ENCODE results near the gene TLR1.
A peak's percentile ranks its signal among the peaks of the same experiment; 100 is the strongest.
"Not testable (repeated sequence)": the region's sequence is repeated elsewhere in the genome, so short reads cannot be mapped to it uniquely, and the experiment has no call there.

Gene TLR1

DNA sequence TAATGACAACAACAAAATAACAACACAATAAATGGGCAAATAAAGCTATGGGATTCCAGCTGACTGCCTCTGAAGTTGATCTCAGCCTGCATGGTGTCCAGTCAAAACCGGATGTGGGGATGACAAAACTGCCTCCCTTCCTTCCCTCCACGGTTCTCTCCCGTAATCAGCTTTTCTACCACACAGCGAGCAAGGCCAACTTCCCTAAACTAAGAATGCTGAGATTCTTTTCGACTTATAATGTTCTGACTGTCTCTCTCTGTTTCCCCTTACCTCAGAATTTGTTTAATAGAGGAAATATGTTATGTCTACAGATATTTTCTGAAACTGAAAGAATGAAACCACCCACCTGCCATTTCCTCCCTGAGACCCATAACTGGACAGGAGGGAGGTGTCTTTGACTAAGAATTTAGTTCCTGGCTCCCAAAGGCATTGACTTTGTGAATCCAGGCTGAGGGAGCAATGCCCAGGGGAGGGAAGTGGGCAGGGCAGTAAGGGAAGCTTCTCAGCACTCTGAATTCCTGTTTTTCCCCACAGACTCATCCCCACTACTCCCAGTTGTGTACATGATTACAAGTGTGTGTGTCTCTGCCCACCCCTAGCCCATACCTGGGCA is 1.0 kb upstream of the TLR1 start:
- DNase-seq (ENCODE audit: low spot score), result peak; percentile 68

DNA sequence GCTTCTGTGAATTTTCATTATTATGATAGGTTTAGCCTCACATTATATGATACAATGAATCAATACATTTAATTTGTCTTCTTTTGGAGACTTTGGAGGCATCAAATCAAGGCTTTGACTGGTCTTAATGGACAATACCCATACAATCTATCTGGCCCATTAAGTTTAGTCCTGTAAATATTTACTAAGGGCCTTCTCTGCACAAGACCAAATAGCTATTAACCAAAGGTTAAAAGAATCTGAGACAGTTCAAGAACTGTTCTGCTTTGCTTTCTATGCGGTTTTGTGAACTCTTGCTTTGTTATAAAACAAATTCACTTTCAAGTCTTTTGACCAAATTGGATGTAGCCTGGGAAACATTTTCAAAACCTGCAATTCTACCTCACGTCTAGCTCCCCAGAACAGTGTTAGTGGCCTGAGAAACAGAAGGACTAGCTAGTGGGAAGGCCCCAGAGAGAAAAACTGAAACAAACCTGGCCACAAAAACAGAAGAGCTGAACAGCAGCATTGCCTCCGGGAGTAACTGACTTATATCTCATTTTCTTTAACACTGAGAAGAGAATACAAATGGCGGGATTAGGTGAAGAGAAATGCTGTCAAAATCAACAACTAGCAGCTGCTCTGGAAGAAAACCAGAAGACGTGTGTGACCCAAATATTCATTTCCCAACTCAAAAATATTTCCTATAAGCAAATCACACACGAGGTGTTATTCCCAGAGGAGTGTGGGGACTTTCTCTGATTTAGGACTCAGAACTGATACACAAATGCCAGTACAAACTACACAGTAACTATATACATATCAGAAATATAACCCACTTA is 548 bp downstream of the TLR1 start:
- peak; percentile 42 for DNase-seq (ENCODE audit: low spot score)

DNA sequence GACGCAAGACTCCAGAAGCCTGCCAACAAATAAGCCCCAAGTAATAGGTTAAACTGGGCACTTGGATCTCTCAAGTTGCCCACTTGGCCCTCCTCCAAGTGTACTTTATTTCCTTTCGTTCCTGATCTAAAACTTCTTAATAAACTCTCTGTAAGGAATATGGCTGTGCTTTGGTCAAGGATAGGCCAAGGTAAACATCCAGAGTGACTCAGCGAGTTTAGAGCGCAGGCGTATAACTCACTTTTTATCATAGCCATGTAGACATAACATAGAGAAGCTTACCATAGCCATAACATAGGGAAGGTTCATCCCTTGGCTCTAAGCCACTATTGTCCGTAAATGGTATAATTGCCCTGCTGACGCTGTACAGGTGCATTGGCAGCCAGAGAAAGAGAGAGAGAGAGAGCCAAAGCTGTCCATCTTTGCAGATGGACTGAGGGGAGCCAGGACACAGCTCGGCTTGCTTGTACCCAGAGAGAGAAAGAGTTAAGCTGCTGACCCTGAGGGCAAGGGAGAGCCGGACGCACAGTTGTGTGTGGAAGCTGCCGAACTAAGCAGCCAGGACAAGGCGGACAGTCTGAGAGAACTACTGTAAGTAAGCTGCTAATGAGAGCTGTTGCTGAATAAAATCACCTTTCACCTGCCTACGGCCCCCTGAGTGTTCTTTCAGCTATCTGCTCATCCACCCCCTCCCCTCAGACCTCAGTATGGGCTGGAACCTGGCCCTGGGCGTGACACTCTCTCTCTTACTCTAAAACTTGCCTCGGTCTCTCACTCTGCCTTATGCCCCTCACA is 1.8 kb downstream of the TLR1 start:
- DNase-seq (ENCODE audit: low spot score), result no peak

DNA sequence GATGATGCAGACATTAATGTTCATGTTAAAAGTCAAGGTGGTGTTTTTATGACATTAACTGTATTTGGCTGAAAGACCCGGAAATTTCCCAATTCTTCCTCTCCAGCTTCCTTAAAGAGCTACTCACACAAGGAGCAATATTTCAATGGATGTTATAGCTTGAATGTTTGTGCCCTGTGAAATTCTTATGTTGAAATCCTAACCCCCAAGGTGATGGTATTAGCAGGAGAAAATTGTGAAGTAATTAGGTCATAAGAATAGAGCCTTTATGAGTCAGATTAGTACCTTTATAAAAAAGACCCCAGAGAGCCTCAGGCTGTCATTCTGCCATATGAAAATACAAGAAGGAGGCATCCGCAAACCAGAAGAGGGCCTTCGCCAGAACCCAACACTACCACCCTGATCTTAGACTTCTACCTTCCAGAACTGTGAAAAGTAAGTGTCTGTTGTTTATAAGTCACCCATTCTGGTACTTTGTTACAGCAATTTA is 3.6 kb downstream of the TLR1 start:
- no peak for DNase-seq (ENCODE audit: low spot score)

DNA sequence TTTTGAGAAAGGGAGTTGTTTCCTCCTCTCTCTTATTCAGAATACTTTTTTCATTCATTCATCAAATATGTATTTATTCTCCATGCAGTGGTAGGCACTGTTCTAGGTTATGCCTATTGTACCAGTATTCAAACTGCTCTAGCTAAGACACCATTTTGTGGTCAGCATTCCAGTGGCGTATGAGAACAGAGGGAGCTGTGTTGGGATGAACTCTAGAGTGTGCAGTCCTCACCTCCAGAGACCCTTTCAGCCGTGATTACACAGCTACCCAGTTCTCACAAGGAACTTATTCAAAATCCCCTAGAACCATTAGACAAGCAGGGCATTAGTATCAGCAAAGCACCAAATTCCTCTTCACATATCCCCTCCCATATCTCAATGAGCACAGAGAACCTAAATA is 4.2 kb downstream of the TLR1 start:
- DNase-seq (ENCODE audit: low spot score), result no peak

DNA sequence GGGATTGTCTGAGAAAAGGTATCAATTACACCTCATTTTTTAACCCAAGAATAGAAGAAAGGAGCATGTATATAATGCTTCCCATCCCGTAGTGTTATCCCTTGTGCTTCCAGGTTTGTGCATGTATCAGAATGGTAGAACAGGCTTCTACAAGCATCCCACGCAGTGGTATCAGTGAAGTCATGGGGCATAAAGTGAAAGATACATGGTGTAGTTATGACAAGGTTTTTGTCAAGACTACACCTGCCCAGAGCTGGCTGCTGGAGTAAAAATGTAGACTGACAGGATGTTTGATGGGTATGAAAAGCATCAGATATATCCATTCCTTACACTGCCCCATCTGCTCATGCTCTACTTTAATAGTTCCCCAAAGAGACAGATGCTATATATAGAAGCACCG is 9.5 kb downstream of the TLR1 start:
- DNase-seq (ENCODE audit: low spot score), result no peak

DNA sequence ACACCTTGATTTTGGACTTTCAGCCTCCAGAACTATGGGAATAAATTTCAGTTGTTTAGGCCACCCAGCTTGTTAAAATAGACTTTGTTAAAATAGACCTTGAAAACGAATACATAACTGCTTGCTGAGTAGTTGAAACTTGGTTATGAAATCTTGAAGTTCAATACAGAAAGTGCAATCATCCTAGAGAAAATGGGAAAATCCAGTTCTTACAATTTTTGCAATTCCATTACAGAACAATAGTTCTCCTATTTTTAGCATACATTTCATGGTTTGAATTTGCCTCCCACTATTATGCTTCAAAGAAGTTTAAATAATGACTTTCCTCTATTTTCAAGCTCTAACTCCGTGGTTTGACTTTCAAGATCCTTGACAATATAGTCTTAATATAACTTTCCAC is 10.5 kb downstream of the TLR1 start:
- DNase-seq (ENCODE audit: low spot score), result no peak

DNA sequence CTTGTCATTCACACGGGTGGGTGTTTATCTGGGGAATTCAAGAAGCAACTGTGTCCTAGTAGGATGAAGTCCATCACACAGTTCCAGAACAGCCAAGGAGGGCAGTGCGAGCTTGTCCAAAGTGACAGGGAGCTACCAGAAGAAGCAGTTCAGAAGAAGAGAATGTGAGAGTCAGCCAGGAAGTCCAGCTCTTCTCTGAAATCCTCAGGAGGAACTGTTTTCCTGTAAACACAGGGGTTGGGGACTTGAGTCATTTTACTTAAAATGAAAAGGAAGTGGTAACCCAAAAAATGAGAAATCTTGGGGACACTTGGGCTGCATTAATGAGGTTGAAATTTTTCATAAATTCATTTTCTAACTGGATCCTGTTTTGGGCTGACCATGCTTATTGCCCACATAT is 13.6 kb downstream of the TLR1 start:
- peak; percentile 19 for DNase-seq (ENCODE audit: low spot score)

DNA sequence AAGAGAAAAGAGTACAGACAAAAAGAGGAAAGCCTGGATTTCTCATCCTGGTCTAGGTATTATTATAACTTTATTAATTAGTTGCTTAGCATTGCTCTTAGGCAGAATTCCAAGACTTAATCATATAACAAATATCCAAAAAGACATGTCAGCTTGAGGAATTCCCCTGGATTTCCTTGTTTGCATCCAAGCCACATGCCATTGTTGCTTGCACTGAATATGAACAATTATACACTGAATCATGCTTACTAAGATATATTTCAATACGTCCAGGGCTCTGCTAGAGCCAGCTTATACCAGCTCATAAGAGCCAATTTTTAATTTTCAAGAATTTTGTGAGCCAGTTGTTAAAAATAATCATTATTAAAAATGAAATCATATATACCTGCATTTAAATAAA is 16.3 kb downstream of the TLR1 start:
- no peak for DNase-seq (ENCODE audit: low spot score)

DNA sequence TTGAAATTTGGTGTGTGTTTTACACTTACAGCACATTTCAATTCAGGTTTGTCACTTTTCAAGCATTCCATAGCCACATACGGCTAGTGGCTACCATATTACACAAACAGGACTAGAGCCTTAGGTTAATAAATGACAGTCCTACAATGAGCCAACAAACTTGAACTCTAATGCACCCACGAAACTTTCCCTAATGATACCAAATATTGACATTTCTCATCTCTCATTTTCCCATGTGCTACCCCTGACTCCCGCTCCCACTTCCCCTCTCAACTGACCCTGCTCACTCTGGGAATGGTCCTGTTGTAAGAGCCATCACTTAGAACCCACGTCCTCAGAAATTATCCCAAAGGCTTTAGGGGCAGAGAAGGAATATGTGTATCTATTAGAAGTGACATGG is 16.9 kb downstream of the TLR1 start:
- no peak for DNase-seq (ENCODE audit: low spot score)

DNA sequence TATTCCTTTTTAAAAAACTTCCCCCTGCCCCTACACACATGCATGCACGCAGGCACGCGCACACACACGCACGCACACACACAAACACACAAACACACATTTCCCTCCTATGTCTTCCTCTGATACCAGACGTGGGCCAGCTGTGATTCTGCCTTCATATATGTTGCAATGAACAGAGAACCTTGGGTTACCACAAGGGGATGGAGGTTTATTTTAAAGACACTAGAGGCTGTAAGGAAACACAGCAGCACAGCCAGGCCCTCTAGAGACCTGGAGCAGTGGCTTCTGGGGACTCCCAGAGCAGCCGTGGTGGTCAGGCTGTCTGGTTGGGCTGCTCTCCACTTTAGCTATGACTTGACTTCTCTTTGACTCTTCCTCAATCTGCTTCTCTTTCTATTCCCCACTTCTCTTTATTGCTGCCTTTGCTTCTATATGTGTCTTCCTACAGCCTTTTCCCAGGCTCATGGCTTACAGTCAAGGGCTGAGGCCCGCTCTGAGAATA is 18.6 kb downstream of the TLR1 start:
- peak; percentile 84 for DNase-seq (ENCODE audit: low spot score)

DNA sequence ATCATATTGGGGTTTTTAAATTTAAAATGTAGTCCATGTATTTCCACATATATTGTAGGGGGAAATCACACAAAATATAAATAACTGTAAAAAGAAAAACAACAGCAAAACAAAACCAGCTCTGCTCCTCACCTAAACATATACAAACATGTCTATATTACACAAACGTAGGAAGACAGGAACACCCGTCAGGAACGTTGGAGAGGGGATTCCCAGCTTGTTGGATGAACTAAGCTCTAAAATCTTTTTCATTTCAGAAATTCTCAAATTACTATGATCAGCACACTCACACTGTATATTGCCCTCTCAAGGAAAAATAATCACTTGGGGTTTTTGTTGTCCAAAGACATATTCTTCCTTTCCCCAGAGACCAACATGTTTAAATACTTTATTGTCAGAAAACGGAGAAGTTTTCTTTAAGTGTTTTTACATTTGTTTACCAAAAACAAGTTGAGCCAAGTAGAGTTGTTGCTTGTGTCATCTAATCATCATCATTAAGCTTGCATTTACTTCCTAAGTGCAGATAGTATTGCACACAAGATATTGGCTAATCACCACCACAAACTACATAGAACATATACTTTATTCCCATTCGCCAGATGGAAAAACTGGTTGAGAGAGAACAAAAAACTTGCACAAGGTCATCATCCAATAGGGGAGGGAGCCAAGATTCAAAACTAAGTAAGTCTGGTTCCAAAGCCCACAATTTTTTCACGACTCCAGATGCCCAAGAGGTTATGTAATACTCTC is 19.4 kb downstream of the TLR1 start:
- DNase-seq (ENCODE audit: low spot score), result no peak

DNA sequence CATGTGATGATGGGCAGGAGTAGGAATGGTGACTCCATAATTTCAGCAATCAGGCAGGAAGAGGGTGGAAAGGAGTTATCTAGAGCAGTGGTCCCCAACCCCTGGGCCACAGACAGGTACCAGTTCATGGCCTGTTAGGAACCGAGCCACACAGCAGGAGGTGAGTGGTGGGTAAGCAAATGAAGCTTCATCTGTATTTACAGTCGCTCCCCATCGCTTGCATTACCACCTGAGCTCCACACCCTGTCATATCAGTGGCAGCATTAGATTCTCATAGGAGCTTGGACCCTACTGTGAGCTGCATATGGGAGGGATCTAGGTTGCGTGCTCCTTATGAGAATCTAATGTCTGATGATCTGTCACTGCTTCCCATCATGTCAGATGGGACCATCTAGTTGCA is 20.4 kb downstream of the TLR1 start:
- no peak for DNase-seq (ENCODE audit: low spot score)

DNA sequence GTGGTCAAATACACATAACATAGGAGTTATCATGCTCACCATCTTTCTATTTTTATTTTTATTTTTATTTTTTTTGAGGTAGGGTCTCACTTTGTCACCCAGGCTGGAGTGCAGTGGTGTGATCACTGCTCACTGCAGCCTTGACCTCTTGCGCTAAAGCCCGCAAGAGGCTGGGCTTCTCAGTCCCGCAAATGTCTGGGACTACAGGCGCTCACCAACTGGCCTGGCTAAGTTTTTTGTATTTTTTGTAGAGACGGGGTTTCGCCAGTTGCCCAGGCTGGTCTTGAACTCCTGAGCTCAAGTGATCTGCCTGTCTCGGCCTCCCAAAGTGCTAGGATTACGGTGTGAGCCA is 21.5 kb downstream of the TLR1 start:
- no peak for DNase-seq (ENCODE audit: low spot score)

DNA sequence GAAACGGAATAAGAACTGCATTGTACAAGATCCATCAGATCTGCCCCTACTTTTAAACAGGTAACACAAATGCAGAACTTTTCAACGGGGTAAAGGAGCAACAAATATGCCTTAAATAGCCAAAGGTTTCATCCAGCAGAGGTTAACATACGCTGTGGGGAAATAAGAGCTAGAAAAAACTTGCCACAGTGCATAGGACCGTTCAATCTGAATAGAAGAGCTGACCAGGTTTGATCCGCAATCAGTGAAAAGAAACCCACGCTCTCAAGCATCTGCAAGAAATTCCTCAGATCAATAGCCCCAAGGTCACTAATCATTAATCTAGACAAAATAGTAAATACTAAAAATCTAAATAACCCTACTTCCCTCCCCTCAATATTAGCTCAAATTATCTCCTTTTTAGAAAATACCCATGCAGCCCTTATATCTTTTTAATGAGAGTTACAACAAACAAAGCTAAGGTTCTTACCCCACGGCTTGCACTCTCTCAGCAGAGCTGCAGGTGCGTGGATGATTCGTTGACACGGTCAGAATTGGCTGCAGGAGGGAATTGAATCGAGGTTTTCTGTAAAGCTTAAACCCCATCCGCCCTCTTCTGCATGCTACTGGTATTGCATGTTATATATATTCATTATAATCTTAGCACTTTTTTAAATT is 22.0 kb downstream of the TLR1 start, which contains the start of gene TLR10:
Gene TLR10, minus strand, starts transcription at position 539 of the 657 bp plus-strand sequence. CDS start 7,400 bp downstream, outside the sequence.
- peak; percentile 80 for DNase-seq (ENCODE audit: low spot score)

DNA sequence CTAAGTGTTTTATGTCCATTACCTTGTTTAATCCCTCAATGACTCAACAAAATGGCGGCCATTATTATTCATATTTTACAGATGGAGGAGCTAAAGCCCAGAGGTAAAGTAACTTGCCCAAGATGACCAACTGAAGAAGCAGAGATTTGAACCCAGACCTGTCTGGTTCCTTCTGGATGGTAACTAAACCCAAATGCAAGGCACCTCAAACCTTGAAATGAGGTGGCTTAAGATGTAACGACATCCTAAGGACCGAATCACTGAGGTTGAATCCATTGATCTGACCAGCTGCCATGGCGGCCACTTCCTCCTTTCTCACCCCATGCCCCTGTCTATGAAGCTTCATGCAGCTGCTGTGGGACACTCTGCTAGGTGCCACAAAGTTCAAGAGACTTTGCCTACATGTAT is 22.7 kb downstream of the TLR1 start:
- DNase-seq (ENCODE audit: low spot score), result no peak

DNA sequence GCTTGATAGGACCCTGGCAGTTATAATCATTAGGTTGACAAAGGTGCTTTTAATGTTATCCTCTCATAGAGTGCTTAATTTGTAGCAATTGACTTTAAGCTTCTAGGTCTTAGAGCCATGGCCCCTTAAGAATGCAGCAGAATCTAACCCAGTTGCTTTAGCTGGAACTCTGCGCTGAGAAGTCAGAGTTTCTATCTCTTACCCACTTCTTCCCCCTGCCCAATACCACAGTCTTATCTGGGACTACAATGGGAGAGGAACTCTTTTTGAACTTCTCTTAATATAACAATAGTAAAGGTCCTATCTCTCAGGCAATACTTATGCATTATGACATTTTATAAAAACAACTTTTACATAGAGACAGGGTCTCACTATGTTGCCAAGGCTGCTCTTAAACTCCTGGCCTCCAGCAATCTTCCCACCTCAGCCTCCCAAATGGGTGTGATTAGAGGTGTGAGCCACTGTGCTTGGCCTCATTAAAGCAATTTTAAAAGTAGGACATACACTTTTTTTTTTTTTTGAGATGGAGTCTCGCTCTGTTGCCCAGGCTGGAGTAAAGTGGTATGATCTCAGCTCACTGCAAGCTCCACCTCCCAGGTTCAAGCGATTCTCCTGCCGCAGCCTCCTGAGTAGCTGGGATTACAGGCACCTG is 23.6 kb downstream of the TLR1 start:
- DNase-seq (ENCODE audit: low spot score), result no peak

DNA sequence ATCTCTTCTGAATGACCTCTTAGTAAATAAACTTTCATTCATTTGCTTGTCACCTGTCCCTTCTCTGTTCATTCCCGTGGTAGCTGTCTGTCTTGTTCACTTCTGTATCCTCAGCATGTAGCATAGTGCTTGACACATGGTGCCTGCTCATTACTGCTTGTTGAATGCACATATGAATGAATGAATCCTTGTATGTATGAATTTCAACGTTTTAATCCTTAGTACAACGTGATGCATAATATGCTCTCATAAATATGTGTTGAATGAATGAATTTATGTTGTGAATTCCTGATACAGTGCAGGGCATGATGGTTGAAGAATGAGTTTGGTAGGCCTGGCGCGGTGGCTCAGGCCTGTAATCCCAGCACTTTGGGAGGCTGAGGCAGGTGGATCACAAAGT is 24.8 kb downstream of the TLR1 start:
- DNase-seq (ENCODE audit: low spot score), result no peak

DNA sequence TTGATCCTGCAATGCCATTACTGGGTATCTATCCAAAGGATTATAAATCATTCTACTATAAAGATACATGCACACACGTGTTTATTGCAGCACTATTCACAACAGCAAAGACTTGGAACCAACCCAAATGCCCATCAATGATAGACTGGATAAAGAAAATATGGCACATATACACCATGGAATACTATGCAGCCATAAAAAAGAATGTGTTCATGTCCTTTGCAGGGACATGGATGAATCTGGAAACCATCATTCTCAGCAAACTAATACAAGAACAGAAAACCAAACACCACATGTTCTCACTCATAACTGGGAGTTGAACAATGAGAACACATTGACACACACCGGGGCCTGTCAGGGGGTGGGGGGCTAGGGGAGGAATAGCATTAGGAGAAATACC is 26.7 kb downstream of the TLR1 start:
- not testable (repeated sequence) for DNase-seq (ENCODE audit: low spot score)

DNA sequence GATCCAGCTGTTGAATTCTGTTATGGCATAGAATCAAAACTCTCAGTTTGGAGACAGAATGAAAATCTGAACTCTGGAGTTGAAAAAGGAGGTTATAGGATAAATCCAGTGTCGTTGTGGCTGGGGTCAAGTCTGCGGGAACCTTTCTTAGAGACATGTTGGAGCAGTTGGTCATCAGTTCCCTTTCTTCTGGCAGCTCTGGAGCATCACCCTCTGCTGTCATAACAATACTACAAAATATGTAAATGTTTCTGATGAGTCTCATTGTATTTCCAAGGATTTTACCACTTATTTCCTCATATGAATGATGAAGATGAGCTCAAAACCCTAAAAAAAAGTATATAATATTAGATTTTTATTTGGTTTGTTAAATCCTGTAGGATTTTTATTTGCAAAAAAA is 29.3 kb downstream of the TLR1 start:
- no peak for DNase-seq (ENCODE audit: low spot score)
